Osteocyte (in vitro differentiated cells): ENCODE data around the gene TM4SF5. TPM values are rescaled to one million over a fixed set of nuclear protein-coding genes. Genes with fewer than 3 reads are reported as not detected.

Experiments used
- DNase-seq: peaks from one replicate; pipeline ENCODE4 v3.0.0; 2021; ENCODE audit warnings: mixed read lengths; ENCODE audit not compliant: unreplicated experiment; ENCODE audit errors: extremely low spot score
- H3K27ac Mint-ChIP-seq: one replicate; pipeline ENCODE4 v1.8.0; 2021; ENCODE audit warnings: mild to moderate bottlenecking, mixed read lengths; ENCODE audit not compliant: unreplicated experiment
- H3K27me3 Mint-ChIP-seq: one replicate; pipeline ENCODE4 v1.8.0; 2021; ENCODE audit warnings: mixed read lengths; ENCODE audit not compliant: unreplicated experiment
- H3K36me3 Mint-ChIP-seq: one replicate; pipeline ENCODE4 v1.8.0; 2021; ENCODE audit warnings: mixed read lengths; ENCODE audit not compliant: unreplicated experiment
- H3K4me1 Mint-ChIP-seq: one replicate; pipeline ENCODE4 v1.8.0; 2021; ENCODE audit warnings: mixed read lengths; ENCODE audit not compliant: unreplicated experiment
- H3K4me3 Mint-ChIP-seq: one replicate; pipeline ENCODE4 v1.8.0; 2021; ENCODE audit warnings: mild to moderate bottlenecking, moderate library complexity, mixed read lengths; ENCODE audit not compliant: unreplicated experiment
- H3K9me3 Mint-ChIP-seq: one replicate; pipeline ENCODE4 v1.8.0; 2021; ENCODE audit warnings: mixed read lengths; ENCODE audit not compliant: unreplicated experiment
- total RNA-seq: library from RNA; stranded (reverse); gene quantifications from 2 replicates; pipeline ENCODE4 v1.2.1, GENCODE V29; 2021
- TF ChIP-seq, protein P1 (sequence below): fragments of 200-600 bp; sonication (generic); IDR thresholded peaks from 2 replicates; pipeline ENCODE4 v1.5.0; 2021; ENCODE audit warnings: antibody characterized with exemption, mild to moderate bottlenecking, moderate library complexity

The TM4SF5 gene
- total RNA-seq, 1 donor from 2014 or later: not detected

GRCh38 chr17:4772235-4772613 is 538 bp downstream of the TM4SF5 start:
- no peak for DNase-seq
- TF ChIP-seq, protein P1, sequence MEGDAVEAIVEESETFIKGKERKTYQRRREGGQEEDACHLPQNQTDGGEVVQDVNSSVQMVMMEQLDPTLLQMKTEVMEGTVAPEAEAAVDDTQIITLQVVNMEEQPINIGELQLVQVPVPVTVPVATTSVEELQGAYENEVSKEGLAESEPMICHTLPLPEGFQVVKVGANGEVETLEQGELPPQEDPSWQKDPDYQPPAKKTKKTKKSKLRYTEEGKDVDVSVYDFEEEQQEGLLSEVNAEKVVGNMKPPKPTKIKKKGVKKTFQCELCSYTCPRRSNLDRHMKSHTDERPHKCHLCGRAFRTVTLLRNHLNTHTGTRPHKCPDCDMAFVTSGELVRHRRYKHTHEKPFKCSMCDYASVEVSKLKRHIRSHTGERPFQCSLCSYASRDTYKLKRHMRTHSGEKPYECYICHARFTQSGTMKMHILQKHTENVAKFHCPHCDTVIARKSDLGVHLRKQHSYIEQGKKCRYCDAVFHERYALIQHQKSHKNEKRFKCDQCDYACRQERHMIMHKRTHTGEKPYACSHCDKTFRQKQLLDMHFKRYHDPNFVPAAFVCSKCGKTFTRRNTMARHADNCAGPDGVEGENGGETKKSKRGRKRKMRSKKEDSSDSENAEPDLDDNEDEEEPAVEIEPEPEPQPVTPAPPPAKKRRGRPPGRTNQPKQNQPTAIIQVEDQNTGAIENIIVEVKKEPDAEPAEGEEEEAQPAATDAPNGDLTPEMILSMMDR: no peak
- no peaks in the 10 kb centered on the region for H3K36me3 Mint-ChIP-seq
- H3K4me3 Mint-ChIP-seq: no peak overlapping the region
- peaks cover 21% of the 10 kb centered on the region for H3K27me3 Mint-ChIP-seq
- no peak overlapping the region for H3K27ac Mint-ChIP-seq
- no peaks in the 10 kb centered on the region for H3K9me3 Mint-ChIP-seq
- H3K4me1 Mint-ChIP-seq: no peaks in the 10 kb centered on the region

DNA sequence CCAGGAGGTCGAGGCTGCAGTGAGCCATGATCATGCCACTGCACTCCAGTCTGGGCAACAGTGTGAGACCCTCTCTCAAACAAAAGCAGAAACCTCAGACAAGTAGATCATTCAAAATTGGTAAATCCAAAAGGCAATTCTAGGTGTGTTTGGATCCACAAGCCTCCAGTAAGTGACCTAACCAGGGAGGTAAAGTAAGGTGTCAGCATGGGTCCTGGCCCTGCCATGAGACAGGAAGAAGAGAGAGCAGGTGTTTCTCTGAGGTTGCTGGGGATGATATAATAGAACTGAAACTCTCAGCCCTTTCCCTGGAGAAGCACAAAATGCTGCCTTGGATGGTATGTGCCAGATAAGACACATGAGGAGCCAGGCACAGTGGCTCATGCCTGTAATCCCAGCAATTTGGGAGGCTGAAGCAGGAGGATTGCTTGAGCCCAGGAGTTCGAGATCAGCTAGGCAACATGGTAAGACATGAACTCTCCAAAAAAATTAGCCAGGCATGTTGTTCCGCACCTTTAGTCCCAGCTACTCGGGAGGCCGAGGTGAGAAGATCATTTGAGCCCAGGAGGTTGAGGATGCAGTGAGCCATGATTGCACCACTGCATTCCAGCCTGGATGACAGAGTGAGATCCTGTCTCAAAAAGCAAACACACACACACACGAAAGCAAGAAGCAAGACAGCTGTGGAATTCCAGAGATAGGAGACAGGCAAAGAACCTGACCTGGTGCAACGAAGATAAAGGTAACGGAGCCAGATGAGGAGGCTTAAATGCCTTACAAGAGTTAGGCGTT is 6.5 kb downstream of the TM4SF5 start:
- Mint-ChIP-seq H3K36me3 (no peaks in the 10 kb centered on the region), H3K9me3 (no peaks in the 10 kb centered on the region), H3K27me3 (peaks cover 34% of the 10 kb centered on the region), H3K4me3 (no peak overlapping the region), H3K27ac (no peak overlapping the region), H3K4me1 (no peaks in the 10 kb centered on the region)
- DNase-seq: no peak
- TF ChIP-seq, protein P1: no peak

DNA sequence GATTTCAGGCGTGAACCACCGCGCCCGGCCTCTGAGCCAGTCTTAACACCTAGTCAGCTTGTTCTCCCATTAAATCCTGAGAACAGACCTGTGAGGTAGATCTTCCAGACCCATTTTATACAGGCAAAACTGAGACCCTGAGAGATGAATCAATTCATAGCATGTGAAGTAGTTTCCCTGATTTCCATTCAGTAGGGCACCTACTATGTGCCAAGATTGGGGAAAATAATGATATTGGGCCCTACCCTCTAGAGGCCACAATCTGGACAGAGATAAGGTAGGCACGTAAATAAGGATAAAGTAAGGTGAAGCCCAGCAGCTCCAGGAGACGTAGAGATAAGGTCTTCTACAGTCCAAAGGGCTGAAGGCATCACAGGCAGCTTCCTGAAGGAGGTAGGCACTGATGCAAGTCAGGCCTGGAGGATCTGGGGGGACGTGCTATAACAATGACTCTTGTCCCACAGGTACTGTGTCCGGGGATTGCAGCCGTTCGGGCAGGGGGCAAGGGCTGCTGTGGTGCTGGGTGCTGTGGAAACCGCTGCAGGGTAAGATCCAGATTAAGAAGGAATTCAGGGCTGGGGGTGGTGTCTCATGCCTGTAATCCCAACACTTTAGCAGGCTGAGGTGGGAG is 8.8 kb downstream of the TM4SF5 start:
- Mint-ChIP-seq H3K4me1 (no peaks in the 10 kb centered on the region), H3K4me3 (no peak overlapping the region), H3K27me3 (peaks cover 30% of the 10 kb centered on the region), H3K36me3 (no peaks in the 10 kb centered on the region), H3K27ac (no peak overlapping the region), H3K9me3 (no peaks in the 10 kb centered on the region)
- TF ChIP-seq, protein P1: no peak
- DNase-seq: no peak

DNA sequence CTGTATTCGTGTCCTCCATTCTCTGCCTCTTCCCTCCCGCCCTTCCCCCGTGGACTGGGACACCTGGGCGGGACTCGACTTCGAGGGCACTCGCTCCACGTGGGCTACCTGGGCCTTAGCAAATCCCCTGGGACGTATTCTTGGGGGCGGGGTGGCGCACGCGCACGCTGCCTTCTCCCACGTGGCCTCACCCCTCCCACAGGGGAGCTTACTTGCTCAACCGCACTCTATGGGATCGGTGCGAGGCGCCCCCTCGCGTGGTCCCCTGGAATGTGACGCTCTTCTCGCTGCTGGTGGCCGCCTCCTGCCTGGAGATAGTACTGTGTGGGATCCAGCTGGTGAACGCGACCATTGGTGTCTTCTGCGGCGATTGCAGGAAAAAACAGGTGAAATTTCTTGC is 11.0 kb downstream of the TM4SF5 start:
- Mint-ChIP-seq H3K4me1 (peaks cover 4% of the 10 kb centered on the region), H3K27ac (no peak overlapping the region), H3K9me3 (no peaks in the 10 kb centered on the region), H3K4me3 (no peak overlapping the region), H3K27me3 (peaks cover 30% of the 10 kb centered on the region), H3K36me3 (no peaks in the 10 kb centered on the region)
- DNase-seq: no peak
- TF ChIP-seq, protein P1: no peak

- no peaks in the 10 kb centered on the region for H3K9me3 Mint-ChIP-seq
- peaks cover 8% of the 10 kb centered on the region for H3K27me3 Mint-ChIP-seq
- H3K36me3 Mint-ChIP-seq: no peaks in the 10 kb centered on the region
- no peak for DNase-seq
- H3K4me1 Mint-ChIP-seq: peaks cover 14% of the 10 kb centered on the region
- H3K4me3 Mint-ChIP-seq: no peak overlapping the region
- H3K27ac Mint-ChIP-seq: no peak overlapping the region
- TF ChIP-seq, protein P1: no peak
Measured at GRCh38 chr17:4785311-4786105, 13.8 kb downstream of the TM4SF5 start.
